GM13976 (cell line): ENCODE results near the gene PHACTR1.

ENCODE experiments used
- DNase-seq: peaks from one replicate; pipeline ENCODE4 v3.0.0; 2012; ENCODE audit warnings: low spot score
- in situ Hi-C: fragments of 300-500 bp; cut with MboI; formaldehyde crosslinking; loops from one replicate; pipeline ENCODE4 v1.12.0; 2022; ENCODE audit warnings: low sequenced_read_pairs, mixed read lengths, inconsistent platforms; ENCODE audit not compliant: unreplicated experiment
- TF ChIP-seq, protein P1 (sequence below): IDR thresholded peaks from 2 replicates; pipeline ENCODE4 v1.5.1; 2012; ENCODE audit warnings: borderline replicate concordance, mild to moderate bottlenecking; ENCODE audit not compliant: insufficient read depth; ENCODE audit errors: extremely low read depth, missing control alignments, control extremely low read depth

The PHACTR1 gene

GRCh38 chr6:12993283-12993898 is 276.8 kb downstream of the PHACTR1 start:
- in situ Hi-C loops = no loop called here
- TF ChIP-seq, protein P1, sequence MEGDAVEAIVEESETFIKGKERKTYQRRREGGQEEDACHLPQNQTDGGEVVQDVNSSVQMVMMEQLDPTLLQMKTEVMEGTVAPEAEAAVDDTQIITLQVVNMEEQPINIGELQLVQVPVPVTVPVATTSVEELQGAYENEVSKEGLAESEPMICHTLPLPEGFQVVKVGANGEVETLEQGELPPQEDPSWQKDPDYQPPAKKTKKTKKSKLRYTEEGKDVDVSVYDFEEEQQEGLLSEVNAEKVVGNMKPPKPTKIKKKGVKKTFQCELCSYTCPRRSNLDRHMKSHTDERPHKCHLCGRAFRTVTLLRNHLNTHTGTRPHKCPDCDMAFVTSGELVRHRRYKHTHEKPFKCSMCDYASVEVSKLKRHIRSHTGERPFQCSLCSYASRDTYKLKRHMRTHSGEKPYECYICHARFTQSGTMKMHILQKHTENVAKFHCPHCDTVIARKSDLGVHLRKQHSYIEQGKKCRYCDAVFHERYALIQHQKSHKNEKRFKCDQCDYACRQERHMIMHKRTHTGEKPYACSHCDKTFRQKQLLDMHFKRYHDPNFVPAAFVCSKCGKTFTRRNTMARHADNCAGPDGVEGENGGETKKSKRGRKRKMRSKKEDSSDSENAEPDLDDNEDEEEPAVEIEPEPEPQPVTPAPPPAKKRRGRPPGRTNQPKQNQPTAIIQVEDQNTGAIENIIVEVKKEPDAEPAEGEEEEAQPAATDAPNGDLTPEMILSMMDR = no peak
- DNase-seq = no peak

- in situ Hi-C loops = no loop called here
- no peak for DNase-seq
- TF ChIP-seq, protein P1 = no peak
Observed at GRCh38 chr6:12995419-12995818, 278.9 kb downstream of the PHACTR1 start.

DNA sequence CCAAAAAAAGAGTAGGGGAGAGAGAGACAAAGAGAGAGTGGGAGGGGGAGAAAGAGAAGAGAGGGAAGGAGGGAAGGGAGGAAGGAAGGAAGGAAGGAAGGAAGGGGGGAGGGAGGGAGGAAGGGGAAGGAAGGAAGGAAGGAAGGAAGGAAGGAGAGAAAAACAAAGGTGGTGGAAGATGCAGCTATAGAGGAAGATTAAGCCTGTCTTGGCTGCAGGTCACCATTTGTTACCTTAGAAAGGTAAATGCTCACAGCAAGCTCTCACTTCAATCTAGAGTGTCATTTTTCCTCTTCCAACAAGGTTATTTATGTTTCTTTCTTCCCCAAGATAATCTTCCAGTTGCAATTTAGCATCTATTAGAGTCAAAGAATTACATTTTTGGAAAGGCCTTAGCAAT is 284.0 kb downstream of the PHACTR1 start:
- DNase-seq = no peak
- in situ Hi-C loops = no loop called here
- TF ChIP-seq, protein P1 = no peak

DNA sequence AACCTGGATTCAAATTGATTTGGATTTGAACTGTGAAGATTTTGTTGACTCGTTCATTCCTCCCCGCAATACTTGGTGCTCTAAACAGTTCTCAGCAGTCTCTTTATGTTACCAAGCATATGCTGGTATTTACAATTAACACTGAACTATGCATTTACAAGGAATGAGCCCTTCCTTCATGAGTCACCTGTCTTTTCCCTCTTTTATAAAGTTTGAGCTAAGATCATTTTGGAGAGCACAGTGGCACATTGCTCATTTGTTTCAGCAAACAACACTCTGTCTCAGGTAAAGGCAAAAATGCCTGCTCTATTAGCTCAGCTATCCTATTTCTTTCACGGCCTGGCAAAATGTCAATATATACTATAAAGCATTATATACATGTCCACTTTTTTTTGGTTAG is 285.4 kb downstream of the PHACTR1 start:
- DNase-seq = no peak
- in situ Hi-C loops = no loop called here
- TF ChIP-seq, protein P1 = no peak

DNA sequence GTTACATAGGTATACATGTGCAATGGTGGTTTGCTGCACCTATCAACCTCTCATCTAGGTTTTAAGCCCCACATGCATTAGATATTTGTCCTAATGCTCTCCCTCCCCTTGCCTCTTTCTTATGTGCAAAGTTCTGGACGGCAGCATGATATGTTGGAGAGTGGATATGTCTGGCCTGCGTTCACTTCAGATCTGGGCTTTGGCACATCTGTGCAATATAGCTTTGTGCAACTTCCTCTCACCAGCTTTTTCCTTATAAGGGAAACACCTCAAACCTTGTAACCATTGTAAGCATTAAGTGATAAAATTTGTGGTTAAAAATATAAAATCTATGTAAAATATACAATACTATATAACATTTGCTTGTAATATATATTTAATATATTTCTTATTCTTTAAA is 288.0 kb downstream of the PHACTR1 start:
- no peak for DNase-seq
- TF ChIP-seq, protein P1 = no peak
- in situ Hi-C loops = no loop called here

- TF ChIP-seq, protein P1 = no peak
- in situ Hi-C loops = no loop called here
- DNase-seq = no peak
Observed at GRCh38 chr6:13005994-13006393, 289.4 kb downstream of the PHACTR1 start.

GRCh38 chr6:13006578-13007300 is 290.2 kb downstream of the PHACTR1 start:
- no peak for DNase-seq
- TF ChIP-seq, protein P1 = no peak
- in situ Hi-C loops = no loop called here
